Activated CD4-positive, alpha-beta T cell treated with anti-CD3 and anti-CD28 coated beads, Interleukin-2, amount 10 ng/mL, durations not matched to agents 24 days and 14 days (primary cell): Measurements from ENCODE around the gene SND1. TPM values are rescaled to one million over a fixed set of nuclear protein-coding genes. Genes with fewer than 3 reads are reported as not detected.

Experiments used
- DNase-seq: peaks from one replicate; pipeline ENCODE4 v3.0.0; 2022
- H3K27ac Mint-ChIP-seq: one replicate; pipeline ENCODE4 v1.8.0; 2022; ENCODE audit warnings: mild to moderate bottlenecking, mixed read lengths
- H3K27me3 Mint-ChIP-seq: one replicate; pipeline ENCODE4 v1.8.0; 2022; ENCODE audit warnings: mixed read lengths
- H3K36me3 Mint-ChIP-seq: one replicate; pipeline ENCODE4 v1.8.0; 2022; ENCODE audit warnings: low read depth, mild to moderate bottlenecking, mixed read lengths
- H3K4me1 Mint-ChIP-seq: one replicate; pipeline ENCODE4 v1.8.0; 2021; ENCODE audit warnings: mixed read lengths
- H3K4me3 Mint-ChIP-seq: one replicate; pipeline ENCODE4 v1.8.0; 2022; ENCODE audit warnings: mild to moderate bottlenecking, moderate library complexity, mixed read lengths
- H3K9me3 Mint-ChIP-seq: one replicate; pipeline ENCODE4 v1.8.0; 2021; ENCODE audit warnings: mixed read lengths
- intact Hi-C: fragments of 100-400 bp; cut with micrococcal nuclease; formaldehyde crosslinking; loops from one replicate; pipeline ENCODE4 v1.15.1; 2023
- total RNA-seq: library from RNA; stranded (reverse); gene quantifications from 2 replicates; pipeline ENCODE4 v1.2.3, GENCODE V29; 2022

Gene SND1
- total RNA-seq, 1 donor from 2014 or later = 295 TPM

GRCh38 chr7:127905021-127905420 lies 253.0 kb downstream of the SND1 start:
- intact Hi-C loops = loop anchor here (5.0 kb wide), 1 partner anchor 198 kb away; no protein-coding TSS in a partner anchor
- Mint-ChIP-seq H3K4me1 (peaks cover 65% of the 10 kb centered on the region), H3K36me3 (peaks cover 35% of the 10 kb centered on the region), H3K4me3 (no peak overlapping the region), H3K27ac (peak overlapping the region; percentile 77), H3K9me3 (no peaks in the 10 kb centered on the region), H3K27me3 (no peaks in the 10 kb centered on the region)
- no peak for DNase-seq

GRCh38 chr7:127905491-127906330 lies 253.7 kb downstream of the SND1 start:
- intact Hi-C loops = loop anchor here (5.0 kb wide), 1 partner anchor 198 kb away; no protein-coding TSS in a partner anchor
- DNase-seq = peak; percentile 75
- peaks cover 39% of the 10 kb centered on the region for H3K36me3 Mint-ChIP-seq
- no peaks in the 10 kb centered on the region for H3K27me3 Mint-ChIP-seq
- H3K27ac Mint-ChIP-seq = peak overlapping the region; percentile 74
- no peaks in the 10 kb centered on the region for H3K9me3 Mint-ChIP-seq
- peaks cover 61% of the 10 kb centered on the region for H3K4me1 Mint-ChIP-seq
- H3K4me3 Mint-ChIP-seq = no peak overlapping the region

- no peaks in the 10 kb centered on the region for H3K27me3 Mint-ChIP-seq
- no peak for DNase-seq
- H3K4me1 Mint-ChIP-seq = peaks cover 45% of the 10 kb centered on the region
- H3K4me3 Mint-ChIP-seq = no peak overlapping the region
- peak overlapping the region; percentile 60 for H3K27ac Mint-ChIP-seq
- no peaks in the 10 kb centered on the region for H3K9me3 Mint-ChIP-seq
- intact Hi-C loops = loop anchor here (5.0 kb wide), 1 partner anchor 200 kb away; no protein-coding TSS in a partner anchor
- peaks cover 40% of the 10 kb centered on the region for H3K36me3 Mint-ChIP-seq
Observed at GRCh38 chr7:127907110-127908040, 255.4 kb downstream of the SND1 start.

- intact Hi-C loops = loop anchor here (5.0 kb wide), 1 partner anchor 201 kb away; no protein-coding TSS in a partner anchor
- Mint-ChIP-seq H3K4me3 (no peak overlapping the region), H3K4me1 (peaks cover 45% of the 10 kb centered on the region)
Observed at GRCh38 chr7:127908430-127909258, 256.6 kb downstream of the SND1 start.

GRCh38 chr7:127909424-127910152 lies 257.6 kb downstream of the SND1 start:
- Mint-ChIP-seq H3K27ac (no peak overlapping the region), H3K36me3 (peaks cover 41% of the 10 kb centered on the region), H3K9me3 (no peaks in the 10 kb centered on the region), H3K27me3 (no peaks in the 10 kb centered on the region), H3K4me3 (no peak overlapping the region), H3K4me1 (peaks cover 39% of the 10 kb centered on the region)
- no peak for DNase-seq
- intact Hi-C loops = loop anchor here (5.0 kb wide), 1 partner anchor 202 kb away; no protein-coding TSS in a partner anchor

More at GRCh38 chr7:127908430-127909258, 256.6 kb downstream of the SND1 start:
- H3K36me3 Mint-ChIP-seq = peaks cover 43% of the 10 kb centered on the region
- no peaks in the 10 kb centered on the region for H3K9me3 Mint-ChIP-seq
- peak overlapping the region; percentile 45 for H3K27ac Mint-ChIP-seq
- H3K27me3 Mint-ChIP-seq = no peaks in the 10 kb centered on the region
- DNase-seq = no peak

GRCh38 chr7:127910670-127911069 lies 258.7 kb downstream of the SND1 start:
- H3K4me3 Mint-ChIP-seq = no peak overlapping the region
- DNase-seq = no peak
- peaks cover 33% of the 10 kb centered on the region for H3K36me3 Mint-ChIP-seq
- intact Hi-C loops = no loop called here
- H3K27me3 Mint-ChIP-seq = no peaks in the 10 kb centered on the region
- peaks cover 29% of the 10 kb centered on the region for H3K4me1 Mint-ChIP-seq
- H3K27ac Mint-ChIP-seq = peak overlapping the region; percentile 21
- H3K9me3 Mint-ChIP-seq = no peaks in the 10 kb centered on the region

GRCh38 chr7:127911968-127912511 lies 260.0 kb downstream of the SND1 start:
- Mint-ChIP-seq H3K9me3 (no peaks in the 10 kb centered on the region), H3K4me3 (no peak overlapping the region), H3K27me3 (no peaks in the 10 kb centered on the region), H3K27ac (no peak overlapping the region), H3K4me1 (peaks cover 19% of the 10 kb centered on the region), H3K36me3 (peaks cover 28% of the 10 kb centered on the region)
- intact Hi-C loops = no loop called here
- no peak for DNase-seq

- no peak for DNase-seq
- no peaks in the 10 kb centered on the region for H3K9me3 Mint-ChIP-seq
- no peak overlapping the region for H3K27ac Mint-ChIP-seq
- peaks cover 12% of the 10 kb centered on the region for H3K4me1 Mint-ChIP-seq
- peaks cover 25% of the 10 kb centered on the region for H3K36me3 Mint-ChIP-seq
- intact Hi-C loops = no loop called here
- H3K27me3 Mint-ChIP-seq = no peaks in the 10 kb centered on the region
- H3K4me3 Mint-ChIP-seq = no peak overlapping the region
Observed at GRCh38 chr7:127912901-127913300, 260.9 kb downstream of the SND1 start.

GRCh38 chr7:127913686-127914085 lies 261.7 kb downstream of the SND1 start:
- H3K4me1 Mint-ChIP-seq = peaks cover 7% of the 10 kb centered on the region
- no peaks in the 10 kb centered on the region for H3K27me3 Mint-ChIP-seq
- intact Hi-C loops = no loop called here
- H3K9me3 Mint-ChIP-seq = no peaks in the 10 kb centered on the region
- no peak for DNase-seq
- H3K36me3 Mint-ChIP-seq = peaks cover 20% of the 10 kb centered on the region
- H3K27ac Mint-ChIP-seq = no peak overlapping the region
- H3K4me3 Mint-ChIP-seq = no peak overlapping the region

GRCh38 chr7:127914693-127915092 lies 262.7 kb downstream of the SND1 start:
- no peaks in the 10 kb centered on the region for H3K9me3 Mint-ChIP-seq
- peaks cover 15% of the 10 kb centered on the region for H3K36me3 Mint-ChIP-seq

GRCh38 chr7:127916735-127917134 lies 264.7 kb downstream of the SND1 start:
- Mint-ChIP-seq H3K4me3 (no peak overlapping the region), H3K27me3 (no peaks in the 10 kb centered on the region), H3K27ac (no peak overlapping the region), H3K36me3 (peaks cover 4% of the 10 kb centered on the region), H3K9me3 (no peaks in the 10 kb centered on the region), H3K4me1 (peaks cover 5% of the 10 kb centered on the region)
- DNase-seq = no peak
- intact Hi-C loops = no loop called here

More at GRCh38 chr7:127914693-127915092, 262.7 kb downstream of the SND1 start:
- no peak for DNase-seq
- peaks cover 3% of the 10 kb centered on the region for H3K4me1 Mint-ChIP-seq
- no peak overlapping the region for H3K27ac Mint-ChIP-seq
- no peak overlapping the region for H3K4me3 Mint-ChIP-seq
- intact Hi-C loops = no loop called here
- no peaks in the 10 kb centered on the region for H3K27me3 Mint-ChIP-seq

GRCh38 chr7:127918130-127918529 lies 266.1 kb downstream of the SND1 start:
- no peak overlapping the region for H3K27ac Mint-ChIP-seq
- H3K4me1 Mint-ChIP-seq = peaks cover 5% of the 10 kb centered on the region
- H3K4me3 Mint-ChIP-seq = no peak overlapping the region
- H3K9me3 Mint-ChIP-seq = no peaks in the 10 kb centered on the region
- intact Hi-C loops = no loop called here
- no peaks in the 10 kb centered on the region for H3K27me3 Mint-ChIP-seq
- DNase-seq = no peak
- peaks cover 3% of the 10 kb centered on the region for H3K36me3 Mint-ChIP-seq
